Endothelial cell of umbilical vein (primary cell): ENCODE measurements around the gene ZNF398. TPM values are rescaled to one million over a fixed set of nuclear protein-coding genes. Genes with fewer than 3 reads are reported as not detected.

Source experiments
- BruUV-seq: library from RNA; stranded (reverse); fragments of 400-500 nt; replicated peaks from 2 replicates; lab custom pipeline; 2021; lab: Mats Ljungman, UMichigan
- CTCF ChIA-PET: fragments of 300-600, 350-600 bp; sonication (Branson Sonifier 250); formaldehyde crosslinking; loops from one replicate; lab custom pipeline; 2021; ENCODE audit warnings: antibody characterized with exemption, inconsistent platforms; lab: Charles Lee
- POLR2A ChIA-PET: fragments of 300-600, 350-600 bp; sonication (Branson Sonifier 250); formaldehyde crosslinking; loops from one replicate; lab custom pipeline; 2021; ENCODE audit warnings: antibody characterized with exemption, inconsistent platforms; lab: Charles Lee
- DNase-seq: peaks from one replicate; pipeline ENCODE4 v3.0.0-alpha.2; 2011; ENCODE audit warnings: low read depth, low spot score
- FAIRE-seq: peaks from 2 replicates; lab custom pipeline; 2011; peaks lifted over from hg19 to GRCh38; lab: Jason Lieb, UNC
- H2AFZ ChIP-seq: 2 replicates; pipeline ENCODE4 v1.6.0; 2012; ENCODE audit warnings: low read depth, low read length, control low read depth, inconsistent platforms
- H3K27ac ChIP-seq: 2 replicates; pipeline ENCODE4 v1.5.1; 2011; ENCODE audit warnings: low read depth, mild to moderate bottlenecking, control low read depth, low read length, moderate library complexity; ENCODE audit not compliant: insufficient read depth
- H3K27me3 ChIP-seq, 2 experiments: 2 replicates each; pipeline versions ENCODE4 v1.6.0 to v1.6.1; 2011; ENCODE audit warnings: low read length in 2 of 2, mixed read lengths in 1 of 2; ENCODE audit not compliant: control insufficient read depth in 2 of 2, insufficient read depth in 2 of 2
- H3K36me3 ChIP-seq, 2 experiments: 2 replicates in 1 of 2; 3 replicates in 1 of 2; pipeline ENCODE4 v1.5.1; 2011; ENCODE audit warnings: low read length in 2 of 2, mild to moderate bottlenecking in 1 of 2, moderate library complexity in 1 of 2; ENCODE audit not compliant: control insufficient read depth in 2 of 2, insufficient read depth in 2 of 2; ENCODE audit errors: extremely low read depth in 1 of 2
- H3K4me1 ChIP-seq: 3 replicates; pipeline ENCODE4 v1.5.1; 2011; ENCODE audit warnings: mild to moderate bottlenecking, low read length; ENCODE audit not compliant: control insufficient read depth, insufficient read depth; ENCODE audit errors: extremely low read depth
- H3K4me2 ChIP-seq: 2 replicates; pipeline ENCODE4 v1.6.1; 2011; ENCODE audit warnings: low read length, control low read depth, mixed read lengths; ENCODE audit not compliant: insufficient read depth
- H3K4me3 ChIP-seq, 3 experiments: fragments of 200-600 bp in 1 of 3; sonication (generic), shearing (Covaris generic) in 1 of 3; replicated peaks in 1 of 3; 2 replicates each; pipeline ENCODE4 v1.5.1; 2011 to 2016; ENCODE audit warnings: control low read depth in 3 of 3, low read length in 3 of 3, mild to moderate bottlenecking in 2 of 3, inconsistent platforms in 1 of 3, low read depth in 1 of 3, moderate library complexity in 1 of 3; ENCODE audit not compliant: insufficient read depth in 1 of 3
- H3K79me2 ChIP-seq: 2 replicates; pipeline ENCODE4 v1.6.0; 2012; ENCODE audit warnings: low read length, inconsistent platforms; ENCODE audit not compliant: control insufficient read depth, insufficient read depth
- H3K9ac ChIP-seq: replicated peaks from 2 replicates; pipeline ENCODE3; 2011; ENCODE audit warnings: low read length, control low read depth; ENCODE audit not compliant: insufficient read depth; ENCODE audit errors: extremely low read depth
- H3K9me1 ChIP-seq: replicated peaks from 3 replicates; pipeline ENCODE4 v1.6.0; 2011; ENCODE audit warnings: mild to moderate bottlenecking, low read length; ENCODE audit not compliant: control insufficient read depth, insufficient read depth; ENCODE audit errors: extremely low read depth
- H3K9me3 ChIP-seq: replicated peaks from 2 replicates; pipeline ENCODE4 v1.5.1; 2012; ENCODE audit warnings: low read length, inconsistent platforms; ENCODE audit not compliant: control insufficient read depth, insufficient read depth
- H4K20me1 ChIP-seq: replicated peaks from 2 replicates; pipeline ENCODE3; 2011; ENCODE audit warnings: mild to moderate bottlenecking, low read length; ENCODE audit not compliant: control insufficient read depth, insufficient read depth; ENCODE audit errors: extremely low read depth
- GATA2 ChIP-seq: IDR thresholded peaks from 2 replicates; pipeline ENCODE4 v1.7.0; 2011; ENCODE audit warnings: low read depth, mild to moderate bottlenecking, moderate library complexity, mixed read lengths, low read length; ENCODE audit not compliant: insufficient read length, insufficient read depth
- JUN ChIP-seq: IDR thresholded peaks from 2 replicates; pipeline ENCODE4 v1.6.1; 2011; ENCODE audit warnings: borderline replicate concordance, low read depth; ENCODE audit not compliant: insufficient read length, insufficient read depth
- MYC ChIP-seq: IDR thresholded peaks from one replicate; pipeline ENCODE4 v1.6.1; 2011; ENCODE audit warnings: mild to moderate bottlenecking, low read depth, low read length
- POLR2A ChIP-seq: IDR thresholded peaks from 2 replicates; pipeline ENCODE4 v1.6.1; 2012; ENCODE audit warnings: low read depth, mild to moderate bottlenecking, control low read depth, low read length
- POLR2AphosphoS5 ChIP-seq: IDR thresholded peaks from 2 replicates; pipeline ENCODE4 v1.6.1; 2012; ENCODE audit warnings: low read depth, mild to moderate bottlenecking, control low read depth, low read length, moderate library complexity; ENCODE audit not compliant: insufficient read depth
- dilution Hi-C: fragments of 300-500 bp; cut with MboI; formaldehyde crosslinking; loops from one replicate; pipeline ENCODE4 v1.15.0; 2019; ENCODE audit warnings: low sequenced_read_pairs; ENCODE audit not compliant: extremely low pct_ligation_motif_present
- intact Hi-C: fragments of 100-400 bp; cut with micrococcal nuclease; formaldehyde crosslinking; loops from one replicate; pipeline ENCODE4 v1.10.0; 2022
- polyA plus RNA-seq, 4 experiments: library from polyadenylated mRNA; depleted of rRNA in 3 of 4; stranded (reverse) in 3 of 4; unstranded in 1 of 4; fragments of >200 nt; gene quantifications; 2 replicates each; pipeline versions ENCODE4 v1.2.1 to v1.2.3, GENCODE V29; 2011 to 2012; ENCODE audit warnings: missing spikeins in 1 of 4
- total RNA-seq: library from RNA; stranded (reverse); gene quantifications from 2 replicates; pipeline ENCODE4 v1.2.3, GENCODE V29; 2021
- TF ChIP-seq, protein P1 (sequence below): IDR thresholded peaks from 2 replicates; pipeline ENCODE4 v1.6.1; 2011; ENCODE audit not compliant: insufficient read depth, insufficient read length
- TF ChIP-seq, protein P2 (sequence below), 2 donors: IDR thresholded peaks; 1 replicate in 1 of 2; 2 replicates in 1 of 2; pipeline ENCODE4 v1.5.1; 2011; ENCODE audit warnings: low read length in 2 of 2, mild to moderate bottlenecking in 2 of 2, moderate library complexity in 2 of 2, control low read depth in 1 of 2, inconsistent platforms in 1 of 2, low read depth in 1 of 2; ENCODE audit not compliant: insufficient read depth in 1 of 2; ENCODE audit errors: extremely low read depth in 1 of 2

Gene ZNF398
- total and polyA plus RNA-seq, 2 donors (not counting 3 experiments of a cell fraction or from before 2014, with no cell fraction given) = 7.5 to 10.6 TPM

DNA sequence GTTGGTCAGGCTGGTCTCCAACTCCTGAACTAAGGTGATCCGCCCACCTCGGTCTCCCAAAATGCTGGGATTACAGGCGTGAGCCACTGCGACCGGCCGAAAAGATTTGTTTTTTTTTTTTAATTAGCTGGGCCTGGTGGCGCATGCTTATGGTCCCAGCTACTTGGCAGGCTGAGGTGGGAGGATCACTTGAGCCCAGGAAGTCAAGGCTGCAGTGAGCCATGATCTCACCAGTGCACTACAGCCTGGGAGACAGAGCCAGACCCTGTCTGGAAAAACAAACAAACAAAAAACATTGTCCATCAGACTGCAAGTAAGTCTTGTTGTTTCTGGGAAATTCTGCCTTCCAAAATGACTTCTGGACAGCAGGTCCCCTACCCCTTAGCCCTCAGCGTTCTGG is 75.9 kb downstream of the ZNF398 start:
- no TSS peak for BruUV-seq
- intact Hi-C loops (no loop called here), dilution Hi-C loops (no loop called here)
- peaks cover 2 to 23% of the 10 kb centered on the region in 2 experiments for H3K36me3 ChIP-seq
- no peaks in the 10 kb centered on the region for H3K27me3 ChIP-seq
- H4K20me1 ChIP-seq = no peaks in the 10 kb centered on the region
- no peak overlapping the region for H3K4me3 ChIP-seq
- no peak overlapping the region for H3K9ac ChIP-seq
- CTCF ChIA-PET = no interaction called here
- no peaks in the 10 kb centered on the region for H3K9me3 ChIP-seq
- POLR2A ChIA-PET = no interaction called here
- FAIRE-seq (no peak), DNase-seq (no peak)
- no peaks in the 10 kb centered on the region for H3K9me1 ChIP-seq
- H3K27ac ChIP-seq = no peak overlapping the region
- TF ChIP-seq, protein P1, sequence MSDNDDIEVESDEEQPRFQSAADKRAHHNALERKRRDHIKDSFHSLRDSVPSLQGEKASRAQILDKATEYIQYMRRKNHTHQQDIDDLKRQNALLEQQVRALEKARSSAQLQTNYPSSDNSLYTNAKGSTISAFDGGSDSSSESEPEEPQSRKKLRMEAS = no peak
- TF ChIP-seq POLR2AphosphoS5 = no peak
- TF ChIP-seq MYC = no peak
- no peak for TF ChIP-seq JUN
- no peak for TF ChIP-seq GATA2
- TF ChIP-seq, protein P2, sequence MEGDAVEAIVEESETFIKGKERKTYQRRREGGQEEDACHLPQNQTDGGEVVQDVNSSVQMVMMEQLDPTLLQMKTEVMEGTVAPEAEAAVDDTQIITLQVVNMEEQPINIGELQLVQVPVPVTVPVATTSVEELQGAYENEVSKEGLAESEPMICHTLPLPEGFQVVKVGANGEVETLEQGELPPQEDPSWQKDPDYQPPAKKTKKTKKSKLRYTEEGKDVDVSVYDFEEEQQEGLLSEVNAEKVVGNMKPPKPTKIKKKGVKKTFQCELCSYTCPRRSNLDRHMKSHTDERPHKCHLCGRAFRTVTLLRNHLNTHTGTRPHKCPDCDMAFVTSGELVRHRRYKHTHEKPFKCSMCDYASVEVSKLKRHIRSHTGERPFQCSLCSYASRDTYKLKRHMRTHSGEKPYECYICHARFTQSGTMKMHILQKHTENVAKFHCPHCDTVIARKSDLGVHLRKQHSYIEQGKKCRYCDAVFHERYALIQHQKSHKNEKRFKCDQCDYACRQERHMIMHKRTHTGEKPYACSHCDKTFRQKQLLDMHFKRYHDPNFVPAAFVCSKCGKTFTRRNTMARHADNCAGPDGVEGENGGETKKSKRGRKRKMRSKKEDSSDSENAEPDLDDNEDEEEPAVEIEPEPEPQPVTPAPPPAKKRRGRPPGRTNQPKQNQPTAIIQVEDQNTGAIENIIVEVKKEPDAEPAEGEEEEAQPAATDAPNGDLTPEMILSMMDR (IDR thresholded peaks at IDR 0.05; ENCODE audit: extremely low read depth in 1 of 2, insufficient read depth in 1 of 2, low read depth in 1 of 2, low read length in 2 of 2) = no peak
- no peak for TF ChIP-seq POLR2A
- H3K79me2 ChIP-seq = no peaks in the 10 kb centered on the region
- no peak overlapping the region for H2AFZ ChIP-seq
- no peak overlapping the region for H3K4me2 ChIP-seq
- H3K4me1 ChIP-seq = no peaks in the 10 kb centered on the region
